HL-60 (cell line): Measurements from ENCODE around the gene PXDN.

Source experiments
- DNase-seq, 2 experiments: peaks; one replicate each; pipeline ENCODE4 v3.0.0-alpha.2; 2010 to 2020; ENCODE audit warnings: low read depth in 1 of 2, low spot score in 1 of 2
- H3K27ac ChIP-seq: fragments of 250-450 bp; sonication (Bioruptor Pico); replicated peaks from 2 replicates; pipeline ENCODE4 v1.5.1; 2020; ENCODE audit warnings: mild to moderate bottlenecking, moderate library complexity
- H3K27me3 ChIP-seq: fragments of 250-450 bp; sonication (Bioruptor Pico); 2 replicates; pipeline ENCODE4 v1.5.1; 2021; ENCODE audit warnings: mild to moderate bottlenecking, moderate library complexity; ENCODE audit not compliant: insufficient read depth, poor library complexity, severe bottlenecking
- H3K4me3 ChIP-seq: replicated peaks from 2 replicates; pipeline ENCODE4 v1.5.1; 2011; ENCODE audit warnings: mild to moderate bottlenecking, control low read depth, low read length; ENCODE audit not compliant: insufficient read depth
- GABPA ChIP-seq: IDR thresholded peaks from 2 replicates; pipeline ENCODE4 v1.6.1; 2012; ENCODE audit warnings: low read depth
- POLR2AphosphoS5 ChIP-seq: IDR thresholded peaks from 2 replicates; pipeline ENCODE4 v1.6.1; 2012; ENCODE audit warnings: low read depth
- SPI1 ChIP-seq: IDR thresholded peaks from 2 replicates; pipeline ENCODE4 v1.6.1; 2012; ENCODE audit warnings: low read depth, mild to moderate bottlenecking, borderline replicate concordance
- TF ChIP-seq, protein P1 (sequence below): IDR thresholded peaks from one replicate; pipeline ENCODE4 v1.5.1; 2011; ENCODE audit warnings: low read length, control low read depth, inconsistent platforms; ENCODE audit not compliant: insufficient read depth
- TF ChIP-seq, protein P2 (sequence below): IDR thresholded peaks from 2 replicates; pipeline ENCODE4 v1.6.1; 2012; ENCODE audit warnings: low read depth; ENCODE audit not compliant: insufficient replicate concordance

Gene PXDN

GRCh38 chr2:1773883-1774282 lies 29.6 kb upstream of the PXDN start:
- no peak overlapping the region for H3K4me3 ChIP-seq

GRCh38 chr2:1772471-1773267 lies 28.4 kb upstream of the PXDN start:
- TF ChIP-seq SPI1, result no peak
- H3K4me3 ChIP-seq, result no peak overlapping the region
- no peak for DNase-seq
- H3K27me3 ChIP-seq, result no peaks in the 10 kb centered on the region
- H3K27ac ChIP-seq, result no peak overlapping the region

More at GRCh38 chr2:1773883-1774282, 29.6 kb upstream of the PXDN start:
- DNase-seq, result no peak
- Histone ChIP-seq H3K27me3 (no peaks in the 10 kb centered on the region), H3K27ac (no peak overlapping the region)
- no peak for TF ChIP-seq GABPA
- TF ChIP-seq, protein P1, sequence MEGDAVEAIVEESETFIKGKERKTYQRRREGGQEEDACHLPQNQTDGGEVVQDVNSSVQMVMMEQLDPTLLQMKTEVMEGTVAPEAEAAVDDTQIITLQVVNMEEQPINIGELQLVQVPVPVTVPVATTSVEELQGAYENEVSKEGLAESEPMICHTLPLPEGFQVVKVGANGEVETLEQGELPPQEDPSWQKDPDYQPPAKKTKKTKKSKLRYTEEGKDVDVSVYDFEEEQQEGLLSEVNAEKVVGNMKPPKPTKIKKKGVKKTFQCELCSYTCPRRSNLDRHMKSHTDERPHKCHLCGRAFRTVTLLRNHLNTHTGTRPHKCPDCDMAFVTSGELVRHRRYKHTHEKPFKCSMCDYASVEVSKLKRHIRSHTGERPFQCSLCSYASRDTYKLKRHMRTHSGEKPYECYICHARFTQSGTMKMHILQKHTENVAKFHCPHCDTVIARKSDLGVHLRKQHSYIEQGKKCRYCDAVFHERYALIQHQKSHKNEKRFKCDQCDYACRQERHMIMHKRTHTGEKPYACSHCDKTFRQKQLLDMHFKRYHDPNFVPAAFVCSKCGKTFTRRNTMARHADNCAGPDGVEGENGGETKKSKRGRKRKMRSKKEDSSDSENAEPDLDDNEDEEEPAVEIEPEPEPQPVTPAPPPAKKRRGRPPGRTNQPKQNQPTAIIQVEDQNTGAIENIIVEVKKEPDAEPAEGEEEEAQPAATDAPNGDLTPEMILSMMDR, result no peak

GRCh38 chr2:1771626-1772280 lies 27.4 kb upstream of the PXDN start:
- TF ChIP-seq POLR2AphosphoS5, result no peak
- TF ChIP-seq SPI1, result no peak
- no peak for TF ChIP-seq GABPA
- TF ChIP-seq, protein P2, sequence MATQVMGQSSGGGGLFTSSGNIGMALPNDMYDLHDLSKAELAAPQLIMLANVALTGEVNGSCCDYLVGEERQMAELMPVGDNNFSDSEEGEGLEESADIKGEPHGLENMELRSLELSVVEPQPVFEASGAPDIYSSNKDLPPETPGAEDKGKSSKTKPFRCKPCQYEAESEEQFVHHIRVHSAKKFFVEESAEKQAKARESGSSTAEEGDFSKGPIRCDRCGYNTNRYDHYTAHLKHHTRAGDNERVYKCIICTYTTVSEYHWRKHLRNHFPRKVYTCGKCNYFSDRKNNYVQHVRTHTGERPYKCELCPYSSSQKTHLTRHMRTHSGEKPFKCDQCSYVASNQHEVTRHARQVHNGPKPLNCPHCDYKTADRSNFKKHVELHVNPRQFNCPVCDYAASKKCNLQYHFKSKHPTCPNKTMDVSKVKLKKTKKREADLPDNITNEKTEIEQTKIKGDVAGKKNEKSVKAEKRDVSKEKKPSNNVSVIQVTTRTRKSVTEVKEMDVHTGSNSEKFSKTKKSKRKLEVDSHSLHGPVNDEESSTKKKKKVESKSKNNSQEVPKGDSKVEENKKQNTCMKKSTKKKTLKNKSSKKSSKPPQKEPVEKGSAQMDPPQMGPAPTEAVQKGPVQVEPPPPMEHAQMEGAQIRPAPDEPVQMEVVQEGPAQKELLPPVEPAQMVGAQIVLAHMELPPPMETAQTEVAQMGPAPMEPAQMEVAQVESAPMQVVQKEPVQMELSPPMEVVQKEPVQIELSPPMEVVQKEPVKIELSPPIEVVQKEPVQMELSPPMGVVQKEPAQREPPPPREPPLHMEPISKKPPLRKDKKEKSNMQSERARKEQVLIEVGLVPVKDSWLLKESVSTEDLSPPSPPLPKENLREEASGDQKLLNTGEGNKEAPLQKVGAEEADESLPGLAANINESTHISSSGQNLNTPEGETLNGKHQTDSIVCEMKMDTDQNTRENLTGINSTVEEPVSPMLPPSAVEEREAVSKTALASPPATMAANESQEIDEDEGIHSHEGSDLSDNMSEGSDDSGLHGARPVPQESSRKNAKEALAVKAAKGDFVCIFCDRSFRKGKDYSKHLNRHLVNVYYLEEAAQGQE, result no peak
- TF ChIP-seq, protein P1, result no peak
- DNase-seq, result no peak
- Histone ChIP-seq H3K4me3 (no peak overlapping the region), H3K27ac (no peak overlapping the region), H3K27me3 (no peaks in the 10 kb centered on the region)

GRCh38 chr2:1770566-1771380 lies 26.5 kb upstream of the PXDN start:
- Histone ChIP-seq H3K27me3 (no peaks in the 10 kb centered on the region), H3K4me3 (no peak overlapping the region), H3K27ac (no peak overlapping the region)
- TF ChIP-seq SPI1, result no peak
- TF ChIP-seq, protein P2, result no peak
- no peak for TF ChIP-seq GABPA
- TF ChIP-seq, protein P1, result no peak
- TF ChIP-seq POLR2AphosphoS5, result no peak
- no peak for DNase-seq
